Measurements from ENCODE around the gene GNG2.

GNG2 gene

GRCh38 chr14:51845811-51846210 lies 14.6 kb upstream of the GNG2 start:
- TF ChIP-seq YY1 (IDR thresholded peaks at IDR 0.05; ENCODE audit: insufficient read depth, insufficient read length): no peak
- no peak for TF ChIP-seq ZNF274 (IDR thresholded peaks at IDR 0.05; ENCODE audit: low read depth, low read length)
- TF ChIP-seq SUZ12 (IDR thresholded peaks at IDR 0.05; ENCODE audit: extremely low read depth, insufficient read depth, insufficient read length): no peak
- no peaks in the 10 kb centered on the region for H3K27me3 ChIP-seq (ENCODE audit: insufficient read depth, insufficient read length)
- H3K9ac ChIP-seq (ENCODE audit: insufficient read length, low read depth): no peak overlapping the region
- no peaks in the 10 kb centered on the region for H3K36me3 ChIP-seq (ENCODE audit: insufficient read depth, insufficient read length, low read length)
- H3K4me3 ChIP-seq (ENCODE audit: insufficient read length, low read depth): no peak overlapping the region
- no peaks in the 10 kb centered on the region for H3K4me1 ChIP-seq (ENCODE audit: insufficient read depth, insufficient read length)
- DNase-seq (ENCODE audit: low read depth, low spot score): no peak
- no peaks in the 10 kb centered on the region for H3K9me3 ChIP-seq (ENCODE audit: insufficient read depth, low read length)

GRCh38 chr14:51846631-51847488 lies 13.6 kb upstream of the GNG2 start:
- Histone ChIP-seq H3K4me3 (ENCODE audit: insufficient read length, low read depth) (no peak overlapping the region), H3K27me3 (ENCODE audit: insufficient read depth, insufficient read length) (no peaks in the 10 kb centered on the region), H3K36me3 (ENCODE audit: insufficient read depth, insufficient read length, low read length) (no peaks in the 10 kb centered on the region), H3K9ac (ENCODE audit: insufficient read length, low read depth) (no peak overlapping the region), H3K4me1 (ENCODE audit: insufficient read depth, insufficient read length) (no peaks in the 10 kb centered on the region), H3K9me3 (ENCODE audit: insufficient read depth, low read length) (no peaks in the 10 kb centered on the region)
- no peak for TF ChIP-seq SUZ12 (IDR thresholded peaks at IDR 0.05; ENCODE audit: extremely low read depth, insufficient read depth, insufficient read length)
- no peak for TF ChIP-seq ZNF274 (IDR thresholded peaks at IDR 0.05; ENCODE audit: low read depth, low read length)
- TF ChIP-seq YY1 (IDR thresholded peaks at IDR 0.05; ENCODE audit: insufficient read depth, insufficient read length): no peak
- DNase-seq (ENCODE audit: low read depth, low spot score): peak; percentile 55

GRCh38 chr14:51847489-51847796 lies 13.0 kb upstream of the GNG2 start:
- no peak overlapping the region for H3K4me3 ChIP-seq (ENCODE audit: insufficient read length, low read depth)
- H3K9me3 ChIP-seq (ENCODE audit: insufficient read depth, low read length): no peaks in the 10 kb centered on the region
- DNase-seq (ENCODE audit: low read depth, low spot score): no peak
- no peaks in the 10 kb centered on the region for H3K4me1 ChIP-seq (ENCODE audit: insufficient read depth, insufficient read length)
- no peak for TF ChIP-seq SUZ12 (IDR thresholded peaks at IDR 0.05; ENCODE audit: extremely low read depth, insufficient read depth, insufficient read length)
- no peak for TF ChIP-seq YY1 (IDR thresholded peaks at IDR 0.05; ENCODE audit: insufficient read depth, insufficient read length)
- TF ChIP-seq ZNF274 (IDR thresholded peaks at IDR 0.05; ENCODE audit: low read depth, low read length): no peak
- H3K36me3 ChIP-seq (ENCODE audit: insufficient read depth, insufficient read length, low read length): no peaks in the 10 kb centered on the region
- H3K9ac ChIP-seq (ENCODE audit: insufficient read length, low read depth): no peak overlapping the region
- no peaks in the 10 kb centered on the region for H3K27me3 ChIP-seq (ENCODE audit: insufficient read depth, insufficient read length)

- DNase-seq (ENCODE audit: low read depth, low spot score): no peak
- Histone ChIP-seq H3K9me3 (ENCODE audit: insufficient read depth, low read length) (no peaks in the 10 kb centered on the region), H3K4me1 (ENCODE audit: insufficient read depth, insufficient read length) (no peaks in the 10 kb centered on the region), H3K4me3 (ENCODE audit: insufficient read length, low read depth) (no peak overlapping the region), H3K36me3 (ENCODE audit: insufficient read depth, insufficient read length, low read length) (no peaks in the 10 kb centered on the region), H3K9ac (ENCODE audit: insufficient read length, low read depth) (no peak overlapping the region), H3K27me3 (ENCODE audit: insufficient read depth, insufficient read length) (no peaks in the 10 kb centered on the region)
- TF ChIP-seq YY1 (IDR thresholded peaks at IDR 0.05; ENCODE audit: insufficient read depth, insufficient read length) (no peak), ZNF274 (IDR thresholded peaks at IDR 0.05; ENCODE audit: low read depth, low read length) (no peak), SUZ12 (IDR thresholded peaks at IDR 0.05; ENCODE audit: extremely low read depth, insufficient read depth, insufficient read length) (no peak)
Measured at GRCh38 chr14:51848120-51848519, 12.3 kb upstream of the GNG2 start.

GRCh38 chr14:51849097-51849496 lies 11.3 kb upstream of the GNG2 start:
- H3K9ac ChIP-seq (ENCODE audit: insufficient read length, low read depth): no peak overlapping the region
- no peak overlapping the region for H3K4me3 ChIP-seq (ENCODE audit: insufficient read length, low read depth)
- no peaks in the 10 kb centered on the region for H3K36me3 ChIP-seq (ENCODE audit: insufficient read depth, insufficient read length, low read length)
- DNase-seq (ENCODE audit: low read depth, low spot score): no peak
- no peak for TF ChIP-seq SUZ12 (IDR thresholded peaks at IDR 0.05; ENCODE audit: extremely low read depth, insufficient read depth, insufficient read length)
- no peak for TF ChIP-seq ZNF274 (IDR thresholded peaks at IDR 0.05; ENCODE audit: low read depth, low read length)
- TF ChIP-seq YY1 (IDR thresholded peaks at IDR 0.05; ENCODE audit: insufficient read depth, insufficient read length): no peak
- no peaks in the 10 kb centered on the region for H3K4me1 ChIP-seq (ENCODE audit: insufficient read depth, insufficient read length)
- no peaks in the 10 kb centered on the region for H3K27me3 ChIP-seq (ENCODE audit: insufficient read depth, insufficient read length)
- no peaks in the 10 kb centered on the region for H3K9me3 ChIP-seq (ENCODE audit: insufficient read depth, low read length)

GRCh38 chr14:51850651-51851050 lies 9.8 kb upstream of the GNG2 start:
- TF ChIP-seq ZNF274 (IDR thresholded peaks at IDR 0.05; ENCODE audit: low read depth, low read length) (no peak), YY1 (IDR thresholded peaks at IDR 0.05; ENCODE audit: insufficient read depth, insufficient read length) (no peak), SUZ12 (IDR thresholded peaks at IDR 0.05; ENCODE audit: extremely low read depth, insufficient read depth, insufficient read length) (no peak)
- no peak for DNase-seq (ENCODE audit: low read depth, low spot score)
- no peaks in the 10 kb centered on the region for H3K9me3 ChIP-seq (ENCODE audit: insufficient read depth, low read length)
- no peak overlapping the region for H3K4me3 ChIP-seq (ENCODE audit: insufficient read length, low read depth)
- no peaks in the 10 kb centered on the region for H3K27me3 ChIP-seq (ENCODE audit: insufficient read depth, insufficient read length)
- no peaks in the 10 kb centered on the region for H3K4me1 ChIP-seq (ENCODE audit: insufficient read depth, insufficient read length)
- H3K9ac ChIP-seq (ENCODE audit: insufficient read length, low read depth): no peak overlapping the region
- H3K36me3 ChIP-seq (ENCODE audit: insufficient read depth, insufficient read length, low read length): no peaks in the 10 kb centered on the region

- Histone ChIP-seq H3K9me3 (ENCODE audit: insufficient read depth, low read length) (no peaks in the 10 kb centered on the region), H3K9ac (ENCODE audit: insufficient read length, low read depth) (no peak overlapping the region), H3K4me3 (ENCODE audit: insufficient read length, low read depth) (no peak overlapping the region), H3K36me3 (ENCODE audit: insufficient read depth, insufficient read length, low read length) (no peaks in the 10 kb centered on the region), H3K4me1 (ENCODE audit: insufficient read depth, insufficient read length) (no peaks in the 10 kb centered on the region), H3K27me3 (ENCODE audit: insufficient read depth, insufficient read length) (no peaks in the 10 kb centered on the region)
- no peak for DNase-seq (ENCODE audit: low read depth, low spot score)
- TF ChIP-seq YY1 (IDR thresholded peaks at IDR 0.05; ENCODE audit: insufficient read depth, insufficient read length) (no peak), SUZ12 (IDR thresholded peaks at IDR 0.05; ENCODE audit: extremely low read depth, insufficient read depth, insufficient read length) (no peak), ZNF274 (IDR thresholded peaks at IDR 0.05; ENCODE audit: low read depth, low read length) (no peak)
Measured at GRCh38 chr14:51852541-51852940, 7.9 kb upstream of the GNG2 start.
